Activated B cell treated with CpG ODN at 0.5 μM for 24 hours (primary cell): ENCODE measurements around the gene CFAP99. TPM values are rescaled to one million over a fixed set of nuclear protein-coding genes. Genes with fewer than 3 reads are reported as not detected.

ENCODE experiments used
- ATAC-seq: fragments of 200-7000 bp; cut with Tn5 transposase; one replicate; pipeline ENCODE4 v1.10.0; 2021; ENCODE audit warnings: low read depth, mild to moderate bottlenecking, moderate library complexity
- CTCF ChIA-PET: fragments of 350-600 bp; sonication (Branson Sonifier 250); formaldehyde crosslinking; loops from one replicate; lab custom pipeline; 2021; ENCODE audit warnings: antibody characterized with exemption; lab: Charles Lee
- POLR2A ChIA-PET: fragments of 350-600 bp; sonication (Branson Sonifier 250); formaldehyde crosslinking; loops from one replicate; lab custom pipeline; 2021; ENCODE audit warnings: antibody characterized with exemption; lab: Charles Lee
- DNase-seq: peaks from one replicate; pipeline ENCODE4 v3.0.0; 2022
- H3K27ac Mint-ChIP-seq: one replicate; pipeline ENCODE4 v1.8.0; 2020; ENCODE audit warnings: mixed read lengths
- H3K27me3 Mint-ChIP-seq: one replicate; pipeline ENCODE4 v1.8.0; 2021; ENCODE audit warnings: mixed read lengths
- H3K36me3 Mint-ChIP-seq: one replicate; pipeline ENCODE4 v1.8.0; 2021; ENCODE audit warnings: low read depth, mixed read lengths
- H3K4me1 Mint-ChIP-seq: one replicate; pipeline ENCODE4 v1.8.0; 2021; ENCODE audit warnings: mixed read lengths
- H3K4me3 Mint-ChIP-seq: one replicate; pipeline ENCODE4 v1.8.0; 2020; ENCODE audit warnings: mild to moderate bottlenecking, mixed read lengths
- H3K9me3 Mint-ChIP-seq: one replicate; pipeline ENCODE4 v1.8.0; 2020; ENCODE audit warnings: mixed read lengths
- CTCF ChIP-seq: fragments of 200-600 bp; IDR thresholded peaks from one replicate; pipeline ENCODE4 v1.8.0; 2022; ENCODE audit warnings: antibody characterized with exemption, mild to moderate bottlenecking
- intact Hi-C: fragments of 100-400 bp; cut with micrococcal nuclease; formaldehyde crosslinking; loops from one replicate; pipeline ENCODE4 v1.15.1; 2024
- total RNA-seq: library from RNA; stranded (reverse); gene quantifications from 2 replicates; pipeline ENCODE4 v1.2.3, GENCODE V29; 2022

Gene CFAP99
- total RNA-seq, 1 donor from 2014 or later: not detected

- H3K27ac Mint-ChIP-seq: no peak overlapping the region
- H3K27me3 Mint-ChIP-seq: peaks cover 7% of the 10 kb centered on the region
- no peak overlapping the region for H3K4me3 Mint-ChIP-seq
- no peaks in the 10 kb centered on the region for H3K36me3 Mint-ChIP-seq
- TF ChIP-seq CTCF: no peak
- H3K4me1 Mint-ChIP-seq: peaks cover 20% of the 10 kb centered on the region
- intact Hi-C loops: no loop called here
- CTCF ChIA-PET: no interaction called here
- DNase-seq: no peak
- H3K9me3 Mint-ChIP-seq: peaks cover 8% of the 10 kb centered on the region
- POLR2A ChIA-PET: no interaction called here
- no peak for ATAC-seq
Observed at GRCh38 chr4:2383760-2384159, 35.0 kb upstream of the CFAP99 start.

- Mint-ChIP-seq H3K36me3 (no peaks in the 10 kb centered on the region), H3K27me3 (peaks cover 5% of the 10 kb centered on the region), H3K27ac (no peak overlapping the region), H3K4me3 (no peak overlapping the region), H3K4me1 (peaks cover 20% of the 10 kb centered on the region), H3K9me3 (peaks cover 8% of the 10 kb centered on the region)
- DNase-seq (no peak), ATAC-seq (no peak)
- ChIA-PET CTCF (no interaction called here), POLR2A (no interaction called here)
- TF ChIP-seq CTCF: no peak
- intact Hi-C loops: no loop called here
Observed at GRCh38 chr4:2384245-2384644, 34.5 kb upstream of the CFAP99 start.

- TF ChIP-seq CTCF: no peak
- ChIA-PET CTCF (no interaction called here), POLR2A (no interaction called here)
- Mint-ChIP-seq H3K27ac (no peak overlapping the region), H3K4me1 (peaks cover 18% of the 10 kb centered on the region), H3K4me3 (no peak overlapping the region), H3K36me3 (no peaks in the 10 kb centered on the region), H3K27me3 (peaks cover 2% of the 10 kb centered on the region), H3K9me3 (peaks cover 8% of the 10 kb centered on the region)
- no peak for DNase-seq
- no peak for ATAC-seq
- intact Hi-C loops: no loop called here
Observed at GRCh38 chr4:2385516-2385915, 33.2 kb upstream of the CFAP99 start.

- no peak for TF ChIP-seq CTCF
- DNase-seq (no peak), ATAC-seq (no peak)
- Mint-ChIP-seq H3K27ac (no peak overlapping the region), H3K27me3 (peaks cover 5% of the 10 kb centered on the region), H3K36me3 (no peaks in the 10 kb centered on the region), H3K4me1 (peaks cover 27% of the 10 kb centered on the region), H3K4me3 (no peak overlapping the region), H3K9me3 (peaks cover 2% of the 10 kb centered on the region)
- CTCF ChIA-PET: no interaction called here
- intact Hi-C loops: no loop called here
- POLR2A ChIA-PET: no interaction called here
Observed at GRCh38 chr4:2386717-2387116, 32.0 kb upstream of the CFAP99 start.

DNA sequence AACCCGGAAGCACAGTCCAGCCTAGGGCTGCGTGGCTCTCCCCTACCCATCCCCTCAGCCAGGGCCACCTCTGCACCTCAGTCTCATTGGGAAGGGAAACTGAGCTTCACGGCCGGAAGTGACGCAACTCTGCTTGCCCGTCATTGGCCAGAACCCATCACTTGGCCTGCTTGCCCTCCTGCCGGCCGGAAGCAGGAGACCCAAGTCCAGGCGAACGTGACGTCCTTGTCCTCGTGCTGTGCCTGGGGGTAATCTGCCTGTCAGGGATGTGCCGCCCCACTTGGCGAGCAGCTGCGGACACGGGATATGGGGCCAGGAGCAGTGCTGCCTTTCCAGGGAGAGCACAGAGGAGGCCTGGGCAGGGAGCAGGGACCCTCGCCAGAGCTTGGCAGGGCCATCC, 31.5 kb upstream of the CFAP99 start:
- Mint-ChIP-seq H3K4me1 (peaks cover 29% of the 10 kb centered on the region), H3K27ac (no peak overlapping the region), H3K36me3 (no peaks in the 10 kb centered on the region), H3K9me3 (peaks cover 2% of the 10 kb centered on the region), H3K4me3 (no peak overlapping the region), H3K27me3 (peaks cover 5% of the 10 kb centered on the region)
- CTCF ChIA-PET: no interaction called here
- intact Hi-C loops: no loop called here
- no peak for TF ChIP-seq CTCF
- no peak for DNase-seq
- POLR2A ChIA-PET: no interaction called here
- ATAC-seq: no peak
